T follicular helper cell (primary cell): Measurements from ENCODE around the gene HCFC1.

Experiments used
- DNase-seq: peaks from one replicate; pipeline ENCODE4 v3.0.0-alpha.2; 2020; ENCODE audit warnings: low read depth

The HCFC1 gene

GRCh38 chrX:153939573-153939972 is 32.0 kb downstream of the HCFC1 start:
- no peak for DNase-seq

- no peak for DNase-seq
Measured at GRCh38 chrX:153938226-153938786, 33.3 kb downstream of the HCFC1 start.

- no peak for DNase-seq
Measured at GRCh38 chrX:153937056-153937455, 34.6 kb downstream of the HCFC1 start.

GRCh38 chrX:153935326-153935851 is 36.2 kb downstream of the HCFC1 start:
- no peak for DNase-seq

GRCh38 chrX:153934762-153935325 is 36.8 kb downstream of the HCFC1 start, which contains the start of gene NAA10:
TSS of gene NAA10 (minus strand) at chrX:153935037. CDS start at chrX:153934904, 133 bp downstream.
- DNase-seq: peak; percentile 30

GRCh38 chrX:153934148-153934761 is 37.4 kb downstream of the HCFC1 start:
- DNase-seq: no peak

GRCh38 chrX:153933748-153934147 is 37.9 kb downstream of the HCFC1 start:
- DNase-seq: no peak

- no peak for DNase-seq
Measured at GRCh38 chrX:153932220-153932915, 39.2 kb downstream of the HCFC1 start.

GRCh38 chrX:153931748-153932147 is 39.9 kb downstream of the HCFC1 start:
- no peak for DNase-seq

- no peak for DNase-seq
Measured at GRCh38 chrX:153931151-153931550, 40.5 kb downstream of the HCFC1 start.

- DNase-seq: no peak
Measured at GRCh38 chrX:153930011-153930910, 41.4 kb downstream of the HCFC1 start.

- no peak for DNase-seq
Measured at GRCh38 chrX:153929576-153929975, 42.0 kb downstream of the HCFC1 start.

- no peak for DNase-seq
Measured at GRCh38 chrX:153928846-153929245, 42.8 kb downstream of the HCFC1 start.

GRCh38 chrX:153927922-153928760 is 43.5 kb downstream of the HCFC1 start:
- DNase-seq: peak; percentile 92

- DNase-seq: no peak
Measured at GRCh38 chrX:153927672-153927921, 44.0 kb downstream of the HCFC1 start.

GRCh38 chrX:153926858-153927671 is 44.6 kb downstream of the HCFC1 start:
- DNase-seq: peak; percentile 77

GRCh38 chrX:153926552-153926857 is 45.1 kb downstream of the HCFC1 start:
- DNase-seq: no peak

- DNase-seq: peak; percentile 14
Measured at GRCh38 chrX:153925739-153926551, 45.7 kb downstream of the HCFC1 start, which contains the start of gene ARHGAP4. TSS of gene ARHGAP4 (minus strand) at chrX:153926264. CDS start at chrX:153926202, 62 bp downstream.

GRCh38 chrX:153925387-153925738 is 46.3 kb downstream of the HCFC1 start:
- no peak for DNase-seq
